HG02642 (cell line): Measurements from ENCODE around the gene FHIT.

Experiments
- ATAC-seq: cut with Tn5 transposase; IDR thresholded peaks from one replicate; pipeline ENCODE4 v1.9.1; 2021; ENCODE audit warnings: mild to moderate bottlenecking; ENCODE audit not compliant: unreplicated experiment, poor library complexity

FHIT gene

DNA sequence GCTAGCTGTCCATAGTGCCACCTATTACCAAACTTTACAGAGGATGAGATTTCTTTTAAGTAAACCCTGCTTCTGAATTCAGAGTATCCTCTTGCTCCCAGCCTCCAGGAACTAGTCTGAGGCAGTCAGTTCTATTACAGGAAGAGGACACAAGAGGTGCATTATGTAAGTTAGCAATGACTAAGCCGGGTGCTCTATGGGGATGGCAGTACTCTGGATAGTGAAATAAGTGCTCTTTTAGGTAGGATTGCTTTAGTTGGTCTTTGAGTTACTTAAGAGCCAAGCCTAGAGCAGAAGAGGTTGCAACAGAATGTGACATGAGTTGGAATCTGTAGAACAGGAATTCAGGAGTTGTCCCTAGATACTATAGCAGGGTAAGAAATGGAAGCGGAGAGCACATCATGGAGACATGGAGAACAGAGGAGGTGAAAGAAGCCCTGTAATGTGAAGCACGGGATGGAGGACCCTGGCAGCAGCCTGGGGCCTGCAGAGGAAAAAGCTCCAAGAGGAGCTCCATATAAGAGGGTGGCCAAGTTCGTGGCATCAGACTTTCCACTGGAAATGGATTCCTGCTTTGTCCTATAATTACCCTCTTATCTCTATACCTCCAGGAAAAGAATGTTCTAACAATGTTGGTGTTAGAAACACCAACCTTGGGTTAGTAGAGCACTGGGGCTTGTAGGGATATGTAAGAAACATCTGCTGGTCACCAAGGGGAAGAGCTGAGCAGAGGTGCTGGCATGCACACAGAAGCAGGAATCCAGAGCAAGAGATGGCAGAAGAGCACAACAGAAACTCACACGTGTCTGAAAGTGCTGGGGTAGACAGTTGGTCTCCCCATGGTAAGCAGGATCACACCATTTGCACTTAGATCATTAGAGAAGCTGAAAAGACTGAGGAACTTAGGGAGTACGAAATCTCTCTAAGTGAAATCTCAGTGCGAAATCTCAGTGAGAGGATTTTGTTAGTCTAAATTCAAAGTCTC lies 851.1 kb downstream of the FHIT start:
- no peak for ATAC-seq

GRCh38 chr3:60399292-60399691 lies 852.0 kb downstream of the FHIT start:
- ATAC-seq, result no peak

GRCh38 chr3:60395173-60395762 lies 856.0 kb downstream of the FHIT start:
- ATAC-seq, result no peak

GRCh38 chr3:60393946-60394345 lies 857.3 kb downstream of the FHIT start:
- ATAC-seq, result no peak

DNA sequence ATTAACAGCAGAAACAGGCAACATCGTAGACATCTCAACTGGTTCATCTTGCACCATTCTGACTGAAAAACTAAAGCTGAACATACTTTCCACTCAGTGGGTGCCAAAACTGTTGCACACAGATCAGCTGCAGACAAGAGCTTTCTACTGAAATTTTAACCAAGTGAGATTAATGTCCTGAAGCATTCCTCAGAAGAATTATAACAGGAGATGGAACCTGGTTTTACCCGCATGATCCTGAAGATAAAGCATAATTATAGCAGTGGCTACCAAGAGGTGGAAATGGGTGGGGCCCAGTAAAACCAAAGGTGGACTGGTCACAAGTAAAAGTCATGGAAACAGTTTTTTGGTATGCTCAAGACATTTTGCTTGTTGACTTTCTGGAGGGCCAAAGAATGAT lies 858.8 kb downstream of the FHIT start:
- no peak for ATAC-seq

GRCh38 chr3:60391292-60391691 lies 860.0 kb downstream of the FHIT start:
- no peak for ATAC-seq

DNA sequence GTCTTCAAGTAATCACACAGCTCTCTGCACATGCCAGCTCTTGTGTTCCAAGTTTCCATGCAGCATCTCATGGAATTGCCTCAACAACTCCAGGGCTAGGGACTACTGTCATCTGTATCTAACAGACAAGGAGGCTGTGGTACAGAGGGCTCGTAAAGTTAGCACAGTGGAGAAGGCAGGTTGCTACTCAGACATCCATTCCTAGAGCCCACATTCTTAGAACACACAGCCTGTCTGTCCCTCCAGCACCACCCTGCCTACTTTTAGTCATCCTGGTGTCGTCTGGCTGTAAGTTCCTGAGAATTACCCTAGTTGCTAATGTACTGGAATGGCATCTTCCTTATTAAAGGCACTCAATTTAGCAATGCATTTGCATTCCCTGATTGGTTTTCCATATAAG lies 862.5 kb downstream of the FHIT start:
- ATAC-seq, result no peak

DNA sequence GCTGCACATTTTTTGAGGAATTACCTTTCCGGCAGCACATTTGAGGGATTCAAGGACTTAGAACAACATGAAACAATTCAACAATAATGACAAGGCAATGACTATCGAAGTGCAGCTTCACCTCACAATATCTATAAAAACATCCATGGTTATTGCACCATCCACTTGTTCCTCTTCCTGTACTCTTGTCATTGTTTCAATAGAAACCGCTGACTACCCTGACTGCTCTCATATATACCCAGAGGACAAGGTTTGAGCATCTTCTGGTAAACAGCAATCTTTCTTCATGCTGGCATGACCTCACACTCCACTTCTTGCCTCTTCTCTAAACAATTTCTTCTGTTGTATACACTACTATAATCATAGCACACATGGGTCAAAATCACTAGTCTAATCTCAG lies 864.9 kb downstream of the FHIT start:
- ATAC-seq, result no peak

DNA sequence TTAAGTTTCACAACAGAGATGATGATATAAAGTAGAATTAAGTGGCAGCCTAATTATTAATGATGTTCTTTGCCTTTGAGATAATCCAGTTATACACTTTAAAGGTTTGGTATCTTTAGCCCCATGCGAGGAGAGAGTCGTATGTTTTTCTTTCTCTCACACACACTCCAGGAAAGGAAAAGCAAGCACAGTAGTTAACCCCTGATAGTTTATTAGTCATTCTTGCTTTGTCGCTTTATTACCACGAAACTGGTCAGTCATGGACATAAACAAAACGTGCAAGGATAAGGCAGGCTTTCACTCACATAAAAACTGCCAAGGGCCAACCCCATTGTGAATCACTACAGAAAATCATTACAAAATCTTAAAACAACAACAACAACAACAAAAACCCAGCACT lies 866.9 kb downstream of the FHIT start:
- ATAC-seq, result no peak

GRCh38 chr3:60383345-60383744 lies 867.9 kb downstream of the FHIT start:
- ATAC-seq, result no peak

- ATAC-seq, result no peak
Observed at GRCh38 chr3:60366486-60366885, 884.8 kb downstream of the FHIT start.

GRCh38 chr3:60365360-60365759 lies 885.9 kb downstream of the FHIT start:
- no peak for ATAC-seq

DNA sequence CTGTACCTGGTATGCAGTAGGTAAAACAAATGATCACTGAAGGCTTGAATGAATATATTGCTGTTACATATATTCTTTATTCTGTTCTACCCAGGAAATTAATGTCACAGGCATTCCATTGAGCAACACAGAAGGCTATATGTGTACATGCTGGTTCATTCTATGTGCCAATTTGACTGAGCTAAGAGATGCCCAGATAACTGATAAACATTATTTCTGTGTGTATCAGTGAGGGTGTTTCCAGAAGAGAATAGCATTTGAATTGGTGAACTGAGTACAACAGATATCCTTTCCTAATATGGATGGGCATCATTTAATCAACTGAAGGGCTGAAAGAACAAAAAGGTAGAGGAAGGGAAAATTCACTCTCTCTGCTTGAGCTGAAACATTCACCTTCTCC lies 886.8 kb downstream of the FHIT start:
- no peak for ATAC-seq

- ATAC-seq, result no peak
Observed at GRCh38 chr3:60363817-60364216, 887.4 kb downstream of the FHIT start.

DNA sequence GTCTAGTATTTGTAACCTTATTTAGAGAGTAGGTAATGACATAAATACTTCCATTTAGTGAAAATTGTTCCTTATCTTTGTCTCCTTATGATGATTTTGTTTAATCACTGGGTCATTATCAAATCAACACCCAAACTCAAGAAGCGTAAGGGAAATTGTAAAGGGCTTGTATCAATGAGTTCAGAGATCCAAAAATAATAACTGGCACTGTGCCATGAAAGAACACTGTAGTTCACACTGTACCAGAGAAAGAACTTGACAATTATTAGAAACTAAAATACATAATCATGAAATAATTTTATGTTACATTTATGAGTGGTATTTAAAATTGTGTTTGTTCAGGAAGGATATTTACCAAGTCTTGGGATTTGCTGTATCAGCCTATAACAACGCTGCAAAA lies 895.4 kb downstream of the FHIT start:
- ATAC-seq, result no peak

DNA sequence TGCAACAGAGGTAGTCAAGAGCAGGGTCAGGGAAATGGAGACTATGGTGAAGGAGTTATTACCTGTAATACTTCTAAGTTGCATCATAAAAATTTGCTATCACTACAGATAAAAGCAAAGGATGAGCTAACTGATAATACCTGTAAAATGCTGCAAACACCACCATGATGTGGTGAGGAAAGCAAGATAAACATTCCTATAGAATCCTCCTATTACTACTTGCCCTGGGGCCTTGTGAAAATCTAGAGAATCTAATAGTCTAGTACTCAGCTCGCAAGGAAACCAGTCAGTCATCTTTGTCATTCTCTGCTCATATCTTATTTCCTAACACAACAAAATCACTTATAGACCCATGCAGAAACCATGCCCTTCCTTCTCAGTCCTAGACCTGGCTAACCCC lies 899.8 kb downstream of the FHIT start:
- no peak for ATAC-seq

DNA sequence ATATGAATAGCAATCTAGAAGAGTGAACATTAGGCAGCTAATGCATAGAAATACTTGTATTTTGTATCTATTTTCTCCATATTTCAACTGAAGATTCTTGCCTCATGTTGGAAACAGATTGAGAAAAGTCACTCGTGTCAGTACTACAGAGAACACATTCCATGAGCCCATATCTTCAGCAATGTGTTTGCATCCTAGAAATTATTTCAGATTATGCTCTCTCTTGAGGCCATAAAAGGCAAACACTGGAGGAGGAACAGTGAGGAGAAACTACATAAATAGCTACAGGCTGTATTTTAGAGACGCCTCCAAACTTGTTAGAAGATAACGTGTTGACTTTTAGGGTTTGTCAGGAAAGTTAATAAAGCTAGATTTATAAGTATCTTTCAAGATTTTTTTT lies 906.9 kb downstream of the FHIT start:
- ATAC-seq, result no peak

DNA sequence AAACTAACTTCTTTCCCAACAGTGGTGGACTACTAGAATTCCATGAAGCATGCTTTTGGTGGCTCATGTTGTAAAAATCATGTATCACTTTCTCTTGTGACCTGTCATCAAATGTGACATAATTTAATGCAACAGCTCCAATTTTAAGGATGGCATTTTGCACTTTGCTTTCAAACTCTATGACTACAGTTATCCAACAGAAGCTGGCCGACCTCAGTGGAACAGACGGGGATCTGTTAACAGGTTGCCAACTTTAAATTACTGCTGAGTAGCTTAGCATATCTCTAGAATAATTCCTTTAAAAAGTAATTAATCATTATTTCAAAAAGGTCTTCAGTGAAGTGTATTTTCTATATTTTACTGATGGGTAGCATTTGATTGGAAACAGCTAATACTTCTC lies 907.4 kb downstream of the FHIT start:
- ATAC-seq, result no peak

DNA sequence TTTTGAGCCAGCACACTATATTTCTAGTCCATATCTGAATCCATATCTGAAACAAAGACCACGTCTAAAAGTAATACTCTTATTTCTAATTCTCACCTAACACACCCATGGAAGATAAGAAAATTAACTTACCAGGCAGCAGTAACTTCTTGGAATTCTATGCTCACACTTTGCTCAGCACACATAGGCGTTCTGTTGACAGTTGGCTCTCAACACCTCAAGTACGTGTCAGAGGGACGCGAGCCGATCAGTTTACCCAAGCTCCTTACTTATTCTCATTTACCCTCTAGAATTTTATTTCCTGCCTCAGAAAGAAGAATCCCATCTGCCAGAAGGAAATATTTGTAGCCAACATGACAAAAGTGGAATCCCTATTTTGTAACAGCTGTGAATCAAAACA lies 911.9 kb downstream of the FHIT start:
- ATAC-seq, result no peak

DNA sequence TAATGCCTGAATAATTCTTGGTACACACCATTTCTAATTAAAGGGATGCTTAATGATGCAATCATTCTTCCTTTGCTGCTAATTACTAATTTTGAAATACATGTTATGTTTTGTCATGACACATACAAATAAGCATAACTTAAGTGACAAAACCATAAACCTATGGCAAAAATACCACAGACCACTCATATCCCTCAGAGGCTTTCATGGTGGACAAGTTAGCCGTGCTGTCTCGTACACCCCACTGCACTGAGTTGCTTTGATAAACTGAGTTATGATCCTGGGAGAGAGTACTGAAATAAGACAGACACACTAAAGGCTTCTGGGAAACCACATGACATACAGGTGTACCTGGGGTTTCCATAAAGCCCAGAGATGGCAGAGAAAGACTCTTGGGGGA lies 913.8 kb downstream of the FHIT start:
- ATAC-seq, result no peak

GRCh38 chr3:60336061-60336460 lies 915.2 kb downstream of the FHIT start:
- no peak for ATAC-seq

- ATAC-seq, result no peak
Observed at GRCh38 chr3:60333710-60334109, 917.5 kb downstream of the FHIT start.
